ENCODE data around the gene ANKRD39.
"Not testable (repeated sequence)": the region's sequence is repeated elsewhere in the genome, so short reads cannot be mapped to it uniquely, and the experiment has no call there.

Gene ANKRD39

GRCh38 chr2:96806468-96807126, 51.2 kb downstream of the ANKRD39 start:
- DNase-seq = peak; percentile 69

DNA sequence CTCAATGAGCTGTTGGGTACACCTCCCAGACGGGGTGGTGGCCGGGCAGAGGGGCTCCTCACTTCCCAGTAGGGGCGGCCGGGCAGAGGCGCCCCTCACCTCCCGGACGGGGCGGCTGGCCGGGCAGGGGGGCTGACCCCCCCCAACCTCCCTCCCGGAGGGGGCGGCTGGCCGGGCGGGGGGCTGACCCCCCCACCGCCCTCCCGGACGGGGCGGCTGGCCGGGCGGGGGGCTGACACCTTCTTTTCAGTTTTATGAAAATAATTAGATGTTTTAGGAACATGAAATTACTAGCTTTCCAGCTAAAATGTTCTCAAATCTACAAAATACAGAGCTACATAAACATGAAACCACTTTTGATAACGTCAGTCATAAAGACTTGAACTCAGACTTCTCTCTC, 51.9 kb downstream of the ANKRD39 start:
- DNase-seq = not testable (repeated sequence)

- no peak for DNase-seq
These were observed 52.8 kb downstream of the ANKRD39 start for GRCh38 chr2:96804986-96805385.

- DNase-seq = no peak
These were observed 55.1 kb downstream of the ANKRD39 start for GRCh38 chr2:96802721-96803120.

DNA sequence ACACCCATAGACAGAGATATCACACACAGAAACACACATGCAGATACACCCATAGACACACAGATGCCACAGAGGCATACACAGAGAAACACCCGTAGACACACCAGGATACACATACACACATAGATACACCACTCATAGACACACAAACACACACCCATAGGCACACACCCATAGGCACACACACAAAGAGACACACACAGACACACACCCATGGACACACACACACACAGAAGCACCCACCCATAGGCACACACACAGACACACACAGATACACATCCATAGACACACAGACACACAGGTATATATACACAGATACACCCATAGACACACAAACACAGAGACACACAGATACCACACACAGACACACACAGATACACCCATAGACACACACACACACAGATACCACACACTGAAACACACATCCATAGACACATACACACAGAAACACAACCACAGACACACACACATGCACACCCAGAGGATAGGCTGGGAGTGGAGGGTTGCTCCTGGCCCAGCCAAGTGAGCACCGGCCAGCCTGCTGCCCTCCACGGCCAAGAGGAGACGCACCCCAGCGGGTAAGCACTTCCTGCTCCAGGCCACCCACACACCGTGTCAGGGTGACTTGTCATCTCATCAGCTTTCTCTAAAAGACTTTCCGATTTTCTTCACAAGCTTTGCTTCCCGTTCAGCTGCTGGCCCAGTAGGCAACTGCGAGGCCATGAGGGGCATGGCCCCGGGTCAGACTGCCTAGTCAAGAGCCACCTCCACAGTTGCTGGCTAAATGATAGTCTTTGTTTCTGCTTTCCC, 55.8 kb downstream of the ANKRD39 start:
- peak; percentile 47 for DNase-seq

- peak; percentile 78 for DNase-seq
These were observed 56.6 kb downstream of the ANKRD39 start for GRCh38 chr2:96801005-96801785.

- no peak for DNase-seq
These were observed 57.5 kb downstream of the ANKRD39 start for GRCh38 chr2:96800061-96801004.

- DNase-seq = no peak
These were observed 58.2 kb downstream of the ANKRD39 start for GRCh38 chr2:96799623-96799935.

DNA sequence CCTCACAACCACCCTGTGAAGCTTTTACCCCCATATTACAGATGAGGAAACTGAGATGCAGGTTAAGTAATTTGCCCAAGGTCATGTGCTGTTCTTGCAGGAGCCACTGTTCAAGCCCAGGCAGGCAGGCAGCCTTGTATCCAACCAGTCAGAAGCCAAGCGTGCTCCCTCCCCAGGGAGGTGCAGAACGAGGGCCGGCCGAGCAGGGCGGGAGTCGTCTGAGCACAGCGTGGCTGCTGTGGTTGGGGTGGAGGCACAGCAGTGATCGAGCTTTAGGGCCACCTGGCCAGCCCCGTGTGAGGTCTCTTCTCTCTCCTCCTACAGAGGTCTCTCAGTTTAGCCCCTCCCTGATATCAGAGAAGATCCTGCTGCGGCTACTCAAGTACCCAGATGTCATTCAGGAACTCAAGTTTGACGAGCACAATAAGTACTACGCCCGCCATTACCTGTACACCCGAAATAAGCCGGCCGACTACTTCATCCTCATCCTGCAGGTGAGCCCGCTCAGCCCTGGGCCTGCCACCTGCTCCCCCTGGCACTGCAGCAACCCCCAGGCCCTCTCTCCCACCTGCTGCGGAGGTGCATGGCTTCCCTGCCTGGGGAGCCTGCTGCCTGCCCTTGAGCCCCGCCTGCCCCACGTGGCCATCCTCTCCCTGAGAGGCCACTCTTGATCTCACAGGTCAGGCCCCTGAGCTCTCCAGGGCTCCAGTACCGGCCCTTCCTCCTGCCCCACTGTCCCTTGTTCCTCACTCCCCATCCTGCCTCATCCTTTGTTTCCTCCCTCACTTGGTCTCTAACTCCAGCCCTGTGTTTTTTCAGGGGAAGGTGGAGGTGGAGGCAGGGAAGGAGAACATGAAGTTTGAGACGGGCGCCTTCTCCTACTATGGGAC, 58.8 kb downstream of the ANKRD39 start:
- no peak for DNase-seq

Measured in CD4-positive, alpha-beta T cell treated with Interleukin-6 for 4 hours (primary cell).